Measurements from ENCODE around the gene RALGPS2. TPM values are rescaled to one million over a fixed set of nuclear protein-coding genes. Genes with fewer than 3 reads are reported as not detected.

Gene RALGPS2
- total and polyA plus RNA-seq, 2 of the 13 experiments (the other 11 are each of a cell fraction or from before 2014, with no cell fraction given), result 15.6 to 36.0 TPM

DNA sequence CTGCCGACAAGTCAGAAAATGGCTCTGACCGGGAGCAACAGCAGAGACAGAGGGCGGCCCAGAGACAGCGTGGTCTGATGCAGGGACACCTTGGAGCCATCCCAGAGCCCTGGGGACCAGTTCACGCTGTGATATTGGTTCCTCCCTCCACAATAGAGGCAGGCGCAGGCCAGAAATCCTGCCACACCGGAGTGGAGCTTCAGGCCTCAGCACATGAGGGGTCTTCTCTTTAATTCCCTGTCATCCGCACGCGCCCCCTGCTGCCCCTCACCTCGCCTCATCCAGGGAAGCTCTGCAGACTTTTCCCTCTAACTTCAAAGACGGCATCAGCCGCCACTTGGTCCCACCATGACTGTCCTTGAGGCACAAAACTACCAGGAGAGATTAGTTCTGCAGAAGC is 221.4 kb downstream of the RALGPS2 start:
- TF ChIP-seq NFKBIZ (CRISPR knock-in tag; IDR thresholded peaks at IDR 0.05) (no peak), ATF5 (CRISPR knock-in tag; IDR thresholded peaks at IDR 0.05; ENCODE audit: low read depth) (no peak), TP53 (CRISPR knock-in tag; conservative IDR thresholded peaks at IDR 0.05) (no peak), ZNF556 (CRISPR knock-in tag; IDR thresholded peaks at IDR 0.05; ENCODE audit: borderline replicate concordance) (no peak), ZNF790 (CRISPR knock-in tag; IDR thresholded peaks at IDR 0.05; ENCODE audit: borderline replicate concordance) (no peak), SIX1 (CRISPR knock-in tag; IDR thresholded peaks at IDR 0.05; ENCODE audit: borderline replicate concordance) (no peak)
- H3K36me3 ChIP-seq (replicated peaks in 1 of 2; ENCODE audit: control insufficient read depth in 1 of 2, insufficient read depth in 2 of 2, low read length in 2 of 2), result no peaks in the 10 kb centered on the region
- no peak overlapping the region for H3K27ac ChIP-seq (ENCODE audit: extremely low read length, insufficient read depth, low read length)
- no peak overlapping the region for H2AFZ ChIP-seq (ENCODE audit: low read length)
- H3K79me2 ChIP-seq (ENCODE audit: insufficient read depth, low read length), result no peaks in the 10 kb centered on the region
- no peaks in the 10 kb centered on the region for H4K20me1 ChIP-seq (ENCODE audit: insufficient read depth, low read length)
- intact Hi-C loops (cut with micrococcal nuclease; ENCODE audit: unreplicated experiment) (no loop called here), in situ Hi-C loops (cut with HindIII; ENCODE audit: extremely low pct_ligation_motif_present, low pct_unique_long_range_greater_than_20kb) (no loop called here)
- no TSS peak for BruUV-seq (replicated peaks)
- POLR2A ChIA-PET, result no interaction called here
- FAIRE-seq (no peak), ATAC-seq (no peak), DNase-seq (ENCODE audit: low spot score) (no peak)
- no peak overlapping the region for H3K4me2 ChIP-seq (ENCODE audit: low read depth, low read length)
- WGBS (ENCODE audit: low lambda C conversion rate), result 80% methylated on average over 12 of the region's 13 CpGs
- peaks cover 31% of the 10 kb centered on the region for H3K4me1 ChIP-seq (ENCODE audit: insufficient read depth, low read length)
- peaks cover 0 to 2% of the 10 kb centered on the region in 2 experiments; a peak in 1 of 5 replicates for H3K27me3 ChIP-seq (ENCODE audit: control insufficient read depth in 1 of 2, insufficient read depth in 2 of 2, low read length in 2 of 2)
- no peak overlapping the region for H3K4me3 ChIP-seq (replicated peaks in 1 of 3; ENCODE audit: insufficient read depth in 1 of 3, low read depth in 2 of 3, low read length in 3 of 3)
- CTCF ChIA-PET (ENCODE audit: low intra/inter-chr PET ratio, low total read pairs), result no interaction called here
- no peak overlapping the region for H3K9ac ChIP-seq (ENCODE audit: insufficient read depth, low read depth, low read length)
- H3K9me3 ChIP-seq (ENCODE audit: low read length), result no peaks in the 10 kb centered on the region

DNA sequence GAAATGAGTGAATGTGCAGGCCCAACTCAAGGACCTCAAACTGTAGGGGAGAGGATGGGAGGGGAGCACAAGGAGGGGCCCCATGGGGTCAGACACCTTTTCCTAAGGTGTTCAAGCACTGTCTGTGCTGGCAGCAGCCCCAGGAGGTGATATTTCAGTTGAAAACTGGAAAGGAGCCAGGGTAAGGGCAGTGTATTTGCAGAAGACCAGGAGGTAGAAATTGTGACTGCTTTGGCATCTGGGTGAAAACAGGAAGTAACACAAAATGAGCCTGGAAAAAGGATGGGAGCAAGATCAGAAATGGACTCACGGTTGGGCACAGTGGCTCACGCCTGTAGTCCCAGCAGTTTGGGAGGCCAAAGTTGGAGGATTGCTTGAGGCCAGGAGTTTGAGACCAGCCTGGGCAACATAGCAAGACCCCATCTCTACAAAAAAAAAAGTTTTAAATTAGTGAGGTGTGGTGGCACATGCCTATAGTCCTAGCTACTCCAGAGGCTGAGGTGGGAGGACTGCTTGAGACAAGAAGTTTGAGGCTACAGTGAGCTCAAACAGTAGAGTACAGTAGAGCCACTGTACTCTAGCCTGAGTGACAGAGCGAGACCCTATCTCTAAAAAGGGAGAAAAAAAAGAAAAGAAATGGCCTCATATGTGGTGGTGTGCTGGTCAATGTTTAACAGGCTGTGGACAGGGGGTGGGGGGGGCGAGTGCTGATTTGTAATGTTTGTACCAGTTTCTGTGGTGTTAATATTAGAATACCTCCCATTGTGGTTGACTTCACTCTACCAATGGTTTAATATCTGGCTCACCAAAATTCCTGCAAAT is 222.0 kb downstream of the RALGPS2 start:
- Histone ChIP-seq H3K4me2 (ENCODE audit: low read depth, low read length) (peak overlapping the region; percentile 16; the same call in 1 of the 2 replicates), H3K4me3 (replicated peaks in 1 of 3; ENCODE audit: insufficient read depth in 1 of 3, low read depth in 2 of 3, low read length in 3 of 3) (no peak overlapping the region), H3K9ac (ENCODE audit: insufficient read depth, low read depth, low read length) (no peak overlapping the region), H3K79me2 (ENCODE audit: insufficient read depth, low read length) (no peaks in the 10 kb centered on the region), H3K4me1 (ENCODE audit: insufficient read depth, low read length) (peaks cover 37% of the 10 kb centered on the region), H2AFZ (ENCODE audit: low read length) (no peak overlapping the region), H4K20me1 (ENCODE audit: insufficient read depth, low read length) (no peaks in the 10 kb centered on the region), H3K36me3 (replicated peaks in 1 of 2; ENCODE audit: control insufficient read depth in 1 of 2, insufficient read depth in 2 of 2, low read length in 2 of 2) (no peaks in the 10 kb centered on the region), H3K27me3 (ENCODE audit: control insufficient read depth in 1 of 2, insufficient read depth in 2 of 2, low read length in 2 of 2) (peaks cover 0 to 2% of the 10 kb centered on the region in 2 experiments; a peak in 1 of 5 replicates), H3K9me3 (ENCODE audit: low read length) (no peaks in the 10 kb centered on the region), H3K27ac (ENCODE audit: extremely low read length, insufficient read depth, low read length) (no peak overlapping the region)
- FAIRE-seq, result no peak
- WGBS (ENCODE audit: low lambda C conversion rate), result 41% methylated on average over 4 of the region's 4 CpGs
- CTCF ChIA-PET (ENCODE audit: low intra/inter-chr PET ratio, low total read pairs), result no interaction called here
- DNase-seq (ENCODE audit: low spot score), result peak; percentile 38
- in situ Hi-C loops (cut with HindIII; ENCODE audit: extremely low pct_ligation_motif_present, low pct_unique_long_range_greater_than_20kb), result no loop called here
- POLR2A ChIA-PET, result no interaction called here
- peak; percentile 59 for ATAC-seq
- BruUV-seq (replicated peaks), result no TSS peak
- intact Hi-C loops (cut with micrococcal nuclease; ENCODE audit: unreplicated experiment), result no loop called here
- TF ChIP-seq ZNF614 (CRISPR knock-in tag; IDR thresholded peaks at IDR 0.05; ENCODE audit: borderline replicate concordance), result no peak
- TF ChIP-seq NR2F2 (IDR thresholded peaks at IDR 0.05; ENCODE audit: borderline replicate concordance, low read depth), result no peak
- no peak for TF ChIP-seq ZNF331 (CRISPR knock-in tag; IDR thresholded peaks at IDR 0.05)
- TF ChIP-seq LCORL (IDR thresholded peaks at IDR 0.05), result no peak
- no peak for TF ChIP-seq LCORL (CRISPR knock-in tag; IDR thresholded peaks at IDR 0.05)
- TF ChIP-seq SSRP1 (CRISPR knock-in tag; IDR thresholded peaks at IDR 0.05), result no peak
- 0 out of 2 replicates have a peak, but pooled peaks have one; percentile 19 for TF ChIP-seq ZMYM3 (CRISPR knock-in tag; IDR thresholded peaks at IDR 0.05)
- no peak for TF ChIP-seq TCF7 (IDR thresholded peaks at IDR 0.05; ENCODE audit: low read depth)

Data from HepG2 (cell line).